Activated effector memory CD4-positive, alpha-beta T cell treated with Interleukin-2 at 50 U/mL for 16 hours (primary cell): ENCODE results near the gene GOLT1A.
A peak's percentile ranks its signal among the peaks of the same experiment; 100 is the strongest.

Source experiments
- DNase-seq: peaks from one replicate; pipeline ENCODE4 v3.0.0-alpha.2; 2020

Gene GOLT1A

DNA sequence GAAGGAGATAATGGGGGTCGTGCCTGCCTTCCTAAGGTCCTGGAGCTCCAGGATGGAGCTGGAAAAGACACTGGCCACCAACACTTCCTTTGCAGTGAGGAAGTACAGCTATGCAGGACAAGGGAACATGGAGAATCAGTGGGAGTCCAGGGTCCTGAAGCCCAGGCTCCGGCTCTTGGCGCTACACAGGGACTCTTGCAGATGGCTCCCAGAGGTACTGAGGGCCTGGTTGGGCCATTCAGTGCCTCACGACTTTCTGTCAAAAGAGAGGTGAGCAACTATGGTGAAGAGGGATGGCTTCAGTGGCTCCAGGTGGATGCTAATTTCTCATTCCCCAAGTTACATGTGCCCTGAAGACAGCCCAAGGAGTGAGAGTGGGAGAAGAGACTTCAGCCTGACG lies 60.1 kb downstream of the GOLT1A start:
- DNase-seq = no peak

DNA sequence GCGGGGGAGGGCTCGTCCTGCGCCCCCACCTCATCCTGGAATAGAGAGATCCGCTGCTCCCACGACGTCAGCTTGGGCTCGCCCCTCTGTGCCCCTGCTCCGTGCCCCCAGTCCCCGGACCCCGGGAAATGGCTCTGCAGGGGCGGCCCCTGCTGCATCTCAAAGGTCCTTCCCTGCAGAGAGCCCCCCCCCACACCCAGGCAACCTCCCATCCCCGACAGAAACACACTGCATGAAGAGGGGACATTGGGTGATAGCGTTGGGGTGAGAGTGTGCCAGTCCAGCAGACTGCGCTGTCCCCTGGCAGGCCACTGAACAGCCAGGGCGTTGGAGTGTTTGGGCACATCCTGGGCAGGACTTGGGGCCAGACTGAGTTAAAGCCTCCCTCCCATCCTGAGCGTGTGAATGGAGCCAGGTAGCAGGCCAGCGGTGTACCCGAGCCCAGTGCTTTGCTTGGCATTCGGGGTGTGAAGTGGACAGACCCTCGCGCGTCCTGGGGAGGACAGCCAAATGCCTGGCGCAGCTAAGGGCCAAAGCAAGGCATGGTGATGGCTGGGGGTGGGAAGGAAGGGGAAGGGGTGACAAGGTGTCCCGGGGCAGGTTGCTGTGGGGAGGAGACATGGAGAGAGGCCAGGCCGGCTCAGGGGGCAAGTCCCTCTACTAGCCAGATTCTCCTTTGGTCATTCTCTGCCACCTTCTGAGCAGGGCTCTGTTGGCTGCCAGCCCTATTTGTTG lies 61.3 kb downstream of the GOLT1A start:
- no peak for DNase-seq

DNA sequence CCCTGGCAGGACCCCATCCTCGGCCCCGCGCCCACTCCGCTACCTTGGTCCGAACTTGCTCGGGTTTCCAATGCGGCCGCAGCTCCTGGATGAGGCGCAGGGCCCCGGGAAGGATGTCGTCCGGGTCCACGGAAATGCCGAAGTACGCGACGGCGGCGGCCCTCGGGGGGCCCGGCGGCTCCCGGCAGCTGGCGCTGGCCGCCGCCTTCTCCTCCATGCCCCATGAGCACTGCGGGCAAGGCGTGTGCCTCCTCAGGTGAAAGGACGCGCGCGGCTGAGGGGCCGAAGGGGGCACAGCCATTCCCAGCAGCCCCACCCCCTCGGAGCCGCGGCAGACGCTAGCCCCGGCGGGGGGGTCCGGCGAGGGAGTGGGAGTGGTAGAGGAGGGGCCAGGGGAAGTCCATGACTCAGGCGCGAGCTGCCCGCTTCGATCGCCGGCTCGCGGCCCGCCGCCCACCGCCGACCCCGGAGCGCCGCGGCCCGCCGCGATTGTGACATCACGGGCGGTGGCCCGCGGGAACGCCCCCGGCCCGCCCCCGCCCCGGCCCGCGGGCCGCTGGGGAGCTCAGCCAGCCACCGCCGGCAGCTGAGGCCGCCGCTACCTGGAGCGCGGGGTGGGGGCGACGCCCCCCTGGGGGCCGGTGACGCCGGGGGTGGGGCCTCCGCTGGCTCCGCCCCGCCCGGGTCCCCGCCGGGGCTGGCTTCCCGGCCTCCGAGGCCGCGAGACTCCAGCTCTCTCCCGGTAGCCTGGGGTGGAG lies 62.1 kb downstream of the GOLT1A start, which contains the start of gene ETNK2:
TSS of gene ETNK2 (minus strand) at position 493 of the 758 bp plus-strand sequence. CDS start at position 301, 192 bp downstream.
- peak; percentile 29 for DNase-seq

DNA sequence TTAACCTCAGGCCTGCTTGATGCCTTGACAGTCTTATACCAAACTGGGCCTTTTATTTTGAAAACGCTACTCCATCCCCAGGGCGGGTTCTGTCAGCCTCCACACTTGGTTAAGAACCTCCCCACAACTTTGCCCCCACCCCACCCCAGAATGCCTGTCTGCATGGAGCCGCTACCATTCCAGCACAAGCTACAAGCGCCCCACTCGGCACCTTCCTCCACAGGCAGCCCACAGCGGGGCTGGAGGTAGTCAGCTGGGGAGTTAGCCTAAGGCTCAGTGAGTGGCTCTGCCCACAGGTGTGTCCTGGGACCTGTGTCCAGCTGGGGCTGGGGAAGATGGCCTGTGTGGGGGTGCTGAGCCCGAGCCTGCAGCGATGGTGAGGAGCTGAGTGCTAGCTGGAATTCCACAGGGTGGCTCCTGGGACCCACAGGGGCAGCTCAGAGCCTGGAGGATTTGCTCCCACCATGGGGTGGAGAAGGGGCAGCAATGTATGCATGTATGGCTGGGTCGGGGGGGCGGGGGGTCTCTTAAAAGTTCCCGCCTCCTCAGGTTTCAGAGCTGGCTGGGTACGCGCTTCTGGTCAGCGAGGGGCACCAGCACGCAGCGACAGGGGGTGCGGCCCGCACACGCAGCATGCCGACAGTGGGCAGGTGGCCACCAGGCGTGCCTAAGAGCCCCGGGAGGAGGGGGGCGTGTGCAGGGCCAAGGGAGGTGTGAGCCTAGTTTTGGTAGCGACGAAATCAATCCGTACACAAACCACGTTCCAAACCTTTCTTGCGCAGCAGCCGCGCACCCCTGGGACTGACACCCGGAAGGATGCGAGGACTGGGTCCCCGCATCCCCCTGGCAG lies 62.9 kb downstream of the GOLT1A start:
- DNase-seq = no peak

DNA sequence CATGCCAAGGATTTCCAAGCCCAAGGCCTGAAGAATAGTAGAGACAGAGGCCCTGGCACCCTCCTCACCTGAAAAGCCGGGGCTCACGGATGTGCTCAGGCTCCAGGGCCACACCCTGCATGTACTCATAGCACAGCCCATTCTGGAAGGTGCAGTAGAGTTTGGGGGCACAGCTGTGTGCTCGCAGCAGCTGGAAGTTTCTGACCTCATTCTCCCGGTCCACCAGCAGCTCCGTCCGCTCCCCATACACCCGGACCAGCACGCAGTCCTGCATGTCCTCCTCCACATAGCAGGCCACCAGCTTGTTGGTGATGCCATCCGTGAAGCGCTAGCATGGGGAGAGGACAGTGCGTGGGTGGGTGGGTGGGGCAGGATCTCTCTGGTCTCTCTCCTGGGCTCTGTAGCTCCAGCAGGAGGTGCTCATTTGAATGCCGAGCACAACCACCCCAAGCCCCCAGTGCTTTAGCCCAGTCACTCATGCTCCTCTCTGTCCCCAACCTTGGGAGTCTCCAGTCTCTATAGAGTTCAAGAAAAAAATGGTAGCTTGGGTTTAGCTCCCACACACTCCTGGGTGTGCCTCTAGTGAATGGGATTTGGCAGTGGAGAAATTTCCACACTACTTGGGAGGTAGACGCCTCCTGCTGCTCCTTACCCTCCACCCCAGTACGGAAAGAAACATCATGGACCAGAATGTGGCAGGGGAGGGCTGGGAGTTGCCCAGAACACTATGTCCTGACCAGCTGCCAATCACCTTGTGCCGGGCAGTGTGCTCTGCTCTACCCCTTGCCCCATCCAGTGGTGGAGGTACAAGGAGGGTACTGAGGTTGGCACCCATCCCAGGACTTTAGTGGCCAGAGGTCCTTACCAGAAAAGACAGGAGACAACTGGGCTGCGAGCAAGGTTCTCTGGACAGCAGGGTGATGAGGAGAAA lies 63.9 kb downstream of the GOLT1A start:
- no peak for DNase-seq

DNA sequence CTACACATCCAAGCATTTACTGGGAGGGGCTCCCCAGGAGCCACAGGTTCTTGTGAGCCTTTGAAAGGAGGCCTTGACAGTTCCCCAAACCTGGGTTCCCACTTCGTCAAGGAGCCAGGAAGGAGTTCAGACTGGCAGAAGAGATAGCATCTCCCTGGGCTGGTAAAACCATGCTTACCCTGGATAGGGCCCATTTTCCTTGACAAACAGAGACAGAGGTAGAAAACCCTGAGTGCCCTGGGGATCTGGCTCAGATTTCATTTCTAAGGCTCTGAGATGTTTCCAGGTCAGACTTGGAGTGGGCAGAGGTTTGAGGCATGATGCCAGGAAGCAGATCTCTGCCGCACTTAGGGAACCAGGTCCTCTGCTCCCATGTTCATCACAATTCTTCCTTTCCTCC lies 64.7 kb downstream of the GOLT1A start:
- no peak for DNase-seq
